ENCODE data around the gene OPN3.

DNA sequence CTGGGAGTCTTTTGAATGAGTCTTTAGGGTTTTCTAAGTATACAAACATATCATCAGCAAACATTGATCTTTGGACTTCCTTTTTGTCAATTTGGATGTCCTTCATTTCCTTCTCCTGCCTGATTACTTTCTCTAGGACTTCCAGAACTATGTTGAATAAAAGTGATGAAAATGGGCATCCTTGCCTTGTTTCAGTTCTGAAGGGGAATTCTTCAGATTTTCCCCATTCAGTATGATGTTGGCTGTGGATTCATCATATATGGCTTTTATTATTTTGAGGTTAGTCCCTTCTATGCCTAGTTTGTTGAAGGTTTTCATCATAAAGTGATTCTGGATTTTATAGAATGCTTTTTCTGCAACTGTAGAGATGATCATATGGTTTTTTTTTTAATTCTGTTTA lies 66.0 kb downstream of the OPN3 start:
- TF ChIP-seq MAZ (IDR thresholded peaks at IDR 0.05; ENCODE audit: borderline replicate concordance, low read depth, low read length) (no peak), POLR2A (IDR thresholded peaks at IDR 0.05; ENCODE audit: low read length) (no peak), RNF2 (IDR thresholded peaks at IDR 0.05; ENCODE audit: borderline replicate concordance, low read depth) (no peak), JUN (IDR thresholded peaks at IDR 0.05) (no peak), KDM5A (IDR thresholded peaks at IDR 0.05) (no peak)
- TF ChIP-seq, protein P1, sequence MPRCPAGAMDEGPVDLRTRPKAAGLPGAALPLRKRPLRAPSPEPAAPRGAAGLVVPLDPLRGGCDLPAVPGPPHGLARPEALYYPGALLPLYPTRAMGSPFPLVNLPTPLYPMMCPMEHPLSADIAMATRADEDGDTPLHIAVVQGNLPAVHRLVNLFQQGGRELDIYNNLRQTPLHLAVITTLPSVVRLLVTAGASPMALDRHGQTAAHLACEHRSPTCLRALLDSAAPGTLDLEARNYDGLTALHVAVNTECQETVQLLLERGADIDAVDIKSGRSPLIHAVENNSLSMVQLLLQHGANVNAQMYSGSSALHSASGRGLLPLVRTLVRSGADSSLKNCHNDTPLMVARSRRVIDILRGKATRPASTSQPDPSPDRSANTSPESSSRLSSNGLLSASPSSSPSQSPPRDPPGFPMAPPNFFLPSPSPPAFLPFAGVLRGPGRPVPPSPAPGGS (IDR thresholded peaks at IDR 0.05): no peak
- TF ChIP-seq, protein P2, sequence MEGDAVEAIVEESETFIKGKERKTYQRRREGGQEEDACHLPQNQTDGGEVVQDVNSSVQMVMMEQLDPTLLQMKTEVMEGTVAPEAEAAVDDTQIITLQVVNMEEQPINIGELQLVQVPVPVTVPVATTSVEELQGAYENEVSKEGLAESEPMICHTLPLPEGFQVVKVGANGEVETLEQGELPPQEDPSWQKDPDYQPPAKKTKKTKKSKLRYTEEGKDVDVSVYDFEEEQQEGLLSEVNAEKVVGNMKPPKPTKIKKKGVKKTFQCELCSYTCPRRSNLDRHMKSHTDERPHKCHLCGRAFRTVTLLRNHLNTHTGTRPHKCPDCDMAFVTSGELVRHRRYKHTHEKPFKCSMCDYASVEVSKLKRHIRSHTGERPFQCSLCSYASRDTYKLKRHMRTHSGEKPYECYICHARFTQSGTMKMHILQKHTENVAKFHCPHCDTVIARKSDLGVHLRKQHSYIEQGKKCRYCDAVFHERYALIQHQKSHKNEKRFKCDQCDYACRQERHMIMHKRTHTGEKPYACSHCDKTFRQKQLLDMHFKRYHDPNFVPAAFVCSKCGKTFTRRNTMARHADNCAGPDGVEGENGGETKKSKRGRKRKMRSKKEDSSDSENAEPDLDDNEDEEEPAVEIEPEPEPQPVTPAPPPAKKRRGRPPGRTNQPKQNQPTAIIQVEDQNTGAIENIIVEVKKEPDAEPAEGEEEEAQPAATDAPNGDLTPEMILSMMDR (IDR thresholded peaks at IDR 0.05): no peak
- TF ChIP-seq, protein P3, sequence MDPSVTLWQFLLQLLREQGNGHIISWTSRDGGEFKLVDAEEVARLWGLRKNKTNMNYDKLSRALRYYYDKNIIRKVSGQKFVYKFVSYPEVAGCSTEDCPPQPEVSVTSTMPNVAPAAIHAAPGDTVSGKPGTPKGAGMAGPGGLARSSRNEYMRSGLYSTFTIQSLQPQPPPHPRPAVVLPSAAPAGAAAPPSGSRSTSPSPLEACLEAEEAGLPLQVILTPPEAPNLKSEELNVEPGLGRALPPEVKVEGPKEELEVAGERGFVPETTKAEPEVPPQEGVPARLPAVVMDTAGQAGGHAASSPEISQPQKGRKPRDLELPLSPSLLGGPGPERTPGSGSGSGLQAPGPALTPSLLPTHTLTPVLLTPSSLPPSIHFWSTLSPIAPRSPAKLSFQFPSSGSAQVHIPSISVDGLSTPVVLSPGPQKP (IDR thresholded peaks at IDR 0.05; ENCODE audit: low read depth, low read length): no peak
